ENCODE data around the gene CTU2. TPM values are rescaled to one million over a fixed set of nuclear protein-coding genes. Genes with fewer than 3 reads are reported as not detected.

CTU2 gene
- total and polyA plus RNA-seq, 10 donors: 7.2 to 28.2 (median 15.5) TPM

DNA sequence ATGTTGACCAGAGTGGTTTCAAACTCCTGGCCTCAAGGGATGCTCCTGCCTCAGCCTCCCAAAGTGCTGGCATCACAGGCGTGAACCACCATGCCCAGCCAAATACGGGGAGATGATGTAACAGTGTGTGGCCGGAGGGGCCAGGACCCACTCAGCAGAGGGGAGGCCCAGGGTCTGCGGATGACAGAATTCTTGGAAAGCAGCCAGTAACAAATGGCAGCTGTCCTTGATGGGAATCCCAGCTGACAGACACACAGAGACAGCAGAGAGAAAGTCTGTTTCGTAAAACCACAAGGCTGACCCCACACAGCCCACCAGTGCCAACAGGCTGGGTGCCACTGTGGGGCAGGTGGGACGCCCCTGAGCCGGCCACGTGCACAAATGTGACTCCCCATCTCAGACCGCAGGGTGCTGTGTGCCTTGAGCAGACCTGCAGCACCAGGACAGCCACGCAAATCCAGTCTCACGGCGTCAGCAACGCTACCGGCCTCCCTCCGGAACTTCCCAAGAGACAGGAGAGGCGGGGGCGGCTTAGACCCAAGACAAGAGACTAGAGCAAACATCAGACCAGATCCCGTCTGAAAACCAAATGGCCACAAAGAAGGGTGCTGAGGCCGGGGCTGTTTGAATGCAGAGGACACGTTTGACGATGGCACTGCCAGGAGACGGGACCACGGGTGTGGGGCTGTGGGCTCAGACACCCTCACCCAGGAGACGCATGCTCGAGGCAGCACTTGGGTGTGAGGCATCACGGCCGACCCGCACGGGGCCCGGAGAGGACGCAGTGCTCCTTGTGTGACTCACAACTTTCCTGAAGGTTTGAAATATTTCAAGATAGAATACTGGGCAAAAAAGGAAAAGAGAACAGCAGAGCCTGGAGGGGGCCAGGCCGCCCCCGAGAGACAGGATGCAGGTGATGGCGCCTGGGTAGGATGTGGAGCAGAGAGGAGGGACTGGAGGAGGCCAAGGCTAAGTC is 24.6 kb downstream of the CTU2 start:
- TF ChIP-seq POLR2AphosphoS5 (IDR thresholded peaks at IDR 0.05) (no peak), POLR2A (IDR thresholded peaks at IDR 0.05) (no peak)
- TF ChIP-seq, protein P1, sequence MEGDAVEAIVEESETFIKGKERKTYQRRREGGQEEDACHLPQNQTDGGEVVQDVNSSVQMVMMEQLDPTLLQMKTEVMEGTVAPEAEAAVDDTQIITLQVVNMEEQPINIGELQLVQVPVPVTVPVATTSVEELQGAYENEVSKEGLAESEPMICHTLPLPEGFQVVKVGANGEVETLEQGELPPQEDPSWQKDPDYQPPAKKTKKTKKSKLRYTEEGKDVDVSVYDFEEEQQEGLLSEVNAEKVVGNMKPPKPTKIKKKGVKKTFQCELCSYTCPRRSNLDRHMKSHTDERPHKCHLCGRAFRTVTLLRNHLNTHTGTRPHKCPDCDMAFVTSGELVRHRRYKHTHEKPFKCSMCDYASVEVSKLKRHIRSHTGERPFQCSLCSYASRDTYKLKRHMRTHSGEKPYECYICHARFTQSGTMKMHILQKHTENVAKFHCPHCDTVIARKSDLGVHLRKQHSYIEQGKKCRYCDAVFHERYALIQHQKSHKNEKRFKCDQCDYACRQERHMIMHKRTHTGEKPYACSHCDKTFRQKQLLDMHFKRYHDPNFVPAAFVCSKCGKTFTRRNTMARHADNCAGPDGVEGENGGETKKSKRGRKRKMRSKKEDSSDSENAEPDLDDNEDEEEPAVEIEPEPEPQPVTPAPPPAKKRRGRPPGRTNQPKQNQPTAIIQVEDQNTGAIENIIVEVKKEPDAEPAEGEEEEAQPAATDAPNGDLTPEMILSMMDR (IDR thresholded peaks at IDR 0.05 in 8 of 11, conservative IDR thresholded peaks at IDR 0.05 in 3 of 11): no peak
- H3K36me3 ChIP-seq: peaks cover 4 to 87% (median 76%) of the 10 kb centered on the region in 6 donors
- intact Hi-C loops (cut with DNase I; ENCODE audit: low total_unique reads): loop anchor here (10.0 kb wide), 1 partner anchor 484 kb away; the partner anchor contains the start of gene ZNF778
- H3K4me3 ChIP-seq: no peak overlapping the region
- H3K27me3 ChIP-seq (replicated peaks in 1 of 7): no peaks in the 10 kb centered on the region
- no peaks in the 10 kb centered on the region for H3K4me1 ChIP-seq
- DNase-seq: no peak
- H3K27ac ChIP-seq: no peak overlapping the region
- WGBS, 5 donors: 86 to 90% (median 88%) methylated on average over 33 to 34 of the region's 34 CpGs
- H3K9me3 ChIP-seq: no peaks in the 10 kb centered on the region

DNA sequence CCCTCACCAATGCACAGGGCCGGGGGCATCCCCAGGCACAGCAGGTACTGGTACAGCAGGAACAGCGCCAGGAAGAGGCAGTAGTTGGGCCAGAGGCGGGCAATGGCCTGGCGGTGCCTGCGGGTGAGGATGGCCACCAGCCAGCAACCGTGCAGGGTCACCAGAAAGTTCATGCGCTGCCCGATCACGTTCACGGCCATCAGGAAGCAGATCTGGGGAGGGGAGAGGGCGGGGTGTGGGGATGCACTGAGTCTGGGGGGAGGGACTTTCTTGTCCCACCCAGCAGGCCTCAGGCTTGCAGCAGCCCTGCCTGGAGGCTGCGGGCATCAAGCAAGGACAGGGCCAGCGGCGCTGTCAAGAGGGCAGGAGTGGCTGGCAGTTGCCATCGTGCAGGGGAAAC is 25.4 kb downstream of the CTU2 start:
- intact Hi-C loops (cut with DNase I; ENCODE audit: low total_unique reads): loop anchor here (10.0 kb wide), 1 partner anchor 483 kb away; the partner anchor contains the start of gene ZNF778
- no peak overlapping the region for H3K4me3 ChIP-seq
- H3K27me3 ChIP-seq (replicated peaks in 1 of 7): no peaks in the 10 kb centered on the region
- no peak overlapping the region for H3K27ac ChIP-seq
- DNase-seq: no peak
- peaks cover 0 to 1% (median under 1%) of the 10 kb centered on the region in 6 donors for H3K4me1 ChIP-seq
- no peaks in the 10 kb centered on the region for H3K9me3 ChIP-seq
- 79 to 94% (median 85%) methylated on average over 9 to 15 of the region's 15 CpGs for WGBS, 5 donors
- peaks cover 0 to 87% (median 73%) of the 10 kb centered on the region in 6 donors for H3K36me3 ChIP-seq
- TF ChIP-seq POLR2A (IDR thresholded peaks at IDR 0.05) (no peak), POLR2AphosphoS5 (IDR thresholded peaks at IDR 0.05) (peak in 1 of 3 donors; percentile 9)
- TF ChIP-seq, protein P1 (IDR thresholded peaks at IDR 0.05 in 8 of 11, conservative IDR thresholded peaks at IDR 0.05 in 3 of 11): no peak

DNA sequence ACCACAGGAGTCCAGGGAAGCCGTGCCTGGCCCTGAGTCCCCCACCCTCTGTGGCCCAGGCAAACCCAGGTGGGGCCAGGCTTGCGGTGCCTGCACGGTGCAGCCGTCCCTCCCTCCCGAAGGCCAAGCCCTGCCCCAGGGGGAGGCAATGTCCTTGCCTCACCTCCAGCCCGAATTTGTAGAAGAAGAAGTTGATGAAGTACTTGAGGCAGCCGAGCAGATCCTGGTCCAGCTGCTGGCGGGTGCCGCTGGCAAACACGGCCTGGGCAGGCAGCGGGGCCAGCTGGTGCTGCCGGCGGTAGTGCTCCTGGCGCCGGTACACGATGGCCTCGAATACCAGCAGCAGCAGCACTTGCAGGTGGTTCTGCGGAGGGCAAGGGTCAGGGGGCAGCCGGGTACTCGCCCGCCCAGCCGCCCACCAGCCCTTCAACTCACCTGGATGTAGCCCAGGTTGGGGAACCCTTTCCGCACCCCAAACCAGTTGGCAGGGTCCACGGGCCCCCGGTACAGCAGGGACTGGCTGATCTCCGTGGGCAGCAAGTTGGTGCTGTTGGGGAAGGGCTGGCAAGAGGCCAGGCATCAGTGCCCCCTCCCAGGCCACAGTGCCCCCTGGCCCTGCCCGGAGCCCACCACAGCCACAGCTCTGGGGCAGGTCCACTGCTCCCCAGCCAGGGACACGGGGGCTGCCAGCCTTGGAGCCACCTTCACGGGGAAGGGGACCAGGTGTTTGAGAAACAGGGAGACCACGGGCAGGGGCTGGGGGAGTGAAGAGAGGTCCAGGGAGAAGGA is 26.1 kb downstream of the CTU2 start:
- peaks cover 0 to 8% (median 7%) of the 10 kb centered on the region in 6 donors for H3K4me1 ChIP-seq
- H3K9me3 ChIP-seq: no peaks in the 10 kb centered on the region
- WGBS, 5 donors: 84 to 92% (median 86%) methylated on average over 19 to 30 of the region's 30 CpGs
- TF ChIP-seq, protein P1 (IDR thresholded peaks at IDR 0.05 in 8 of 11, conservative IDR thresholded peaks at IDR 0.05 in 3 of 11): no peak
- TF ChIP-seq POLR2AphosphoS5 (IDR thresholded peaks at IDR 0.05) (no peak), POLR2A (IDR thresholded peaks at IDR 0.05) (no peak)
- H3K27me3 ChIP-seq (replicated peaks in 1 of 7): no peaks in the 10 kb centered on the region
- no peak for DNase-seq
- intact Hi-C loops (cut with DNase I; ENCODE audit: low total_unique reads): loop anchor here (10.0 kb wide), 1 partner anchor 482 kb away; the partner anchor contains the start of gene ZNF778
- H3K4me3 ChIP-seq: no peak overlapping the region
- H3K27ac ChIP-seq: no peak overlapping the region
- peaks cover 0 to 86% (median 68%) of the 10 kb centered on the region in 6 donors for H3K36me3 ChIP-seq

All from spleen (tissue), 11 donors.